ENCODE results near the gene MROH7. TPM values are rescaled to one million over a fixed set of nuclear protein-coding genes. Genes with fewer than 3 reads are reported as not detected.

Gene MROH7
- total RNA-seq, 2 donors from 2014 or later, result 0.37 to 0.77 TPM

- Mint-ChIP-seq H3K27ac (no peak overlapping the region), H3K4me1 (no peaks in the 10 kb centered on the region), H3K27me3 (no peaks in the 10 kb centered on the region), H3K4me3 (no peak overlapping the region), H3K36me3 (ENCODE audit: low read depth) (peaks cover 6% of the 10 kb centered on the region)
- ATAC-seq (no peak), DNase-seq (no peak)
- H3K9me3 ChIP-seq (ENCODE audit: control insufficient read depth, low read length, poor library complexity, severe bottlenecking), result no peaks in the 10 kb centered on the region
These were observed 104.3 kb downstream of the MROH7 start for GRCh38 chr1:54745864-54746263.

GRCh38 chr1:54748094-54748835, 106.7 kb downstream of the MROH7 start:
- Mint-ChIP-seq H3K27ac (no peak overlapping the region), H3K27me3 (no peaks in the 10 kb centered on the region), H3K36me3 (ENCODE audit: low read depth) (peaks cover 2% of the 10 kb centered on the region), H3K4me1 (no peaks in the 10 kb centered on the region), H3K4me3 (no peak overlapping the region)
- H3K9me3 ChIP-seq (ENCODE audit: control insufficient read depth, low read length, poor library complexity, severe bottlenecking), result no peaks in the 10 kb centered on the region
- DNase-seq (no peak), ATAC-seq (no peak)

- H3K27ac Mint-ChIP-seq, result no peak overlapping the region
- no peaks in the 10 kb centered on the region for H3K4me1 Mint-ChIP-seq
- DNase-seq (no peak), ATAC-seq (no peak)
- no peaks in the 10 kb centered on the region for H3K27me3 Mint-ChIP-seq
- no peaks in the 10 kb centered on the region for H3K36me3 Mint-ChIP-seq (ENCODE audit: low read depth)
- no peaks in the 10 kb centered on the region for H3K9me3 ChIP-seq (ENCODE audit: control insufficient read depth, low read length, poor library complexity, severe bottlenecking)
- no peak overlapping the region for H3K4me3 Mint-ChIP-seq
These were observed 109.0 kb downstream of the MROH7 start for GRCh38 chr1:54750596-54750995.

GRCh38 chr1:54751426-54751825, 109.8 kb downstream of the MROH7 start:
- Mint-ChIP-seq H3K27me3 (no peaks in the 10 kb centered on the region), H3K4me3 (no peak overlapping the region), H3K4me1 (peaks cover 2% of the 10 kb centered on the region), H3K36me3 (ENCODE audit: low read depth) (no peaks in the 10 kb centered on the region), H3K27ac (no peak overlapping the region)
- DNase-seq (no peak), ATAC-seq (no peak)
- no peaks in the 10 kb centered on the region for H3K9me3 ChIP-seq (ENCODE audit: control insufficient read depth, low read length, poor library complexity, severe bottlenecking)

GRCh38 chr1:54754045-54754444, 112.5 kb downstream of the MROH7 start:
- Mint-ChIP-seq H3K4me1 (peaks cover 2% of the 10 kb centered on the region), H3K27me3 (no peaks in the 10 kb centered on the region)
- H3K9me3 ChIP-seq (ENCODE audit: control insufficient read depth, low read length, poor library complexity, severe bottlenecking), result no peaks in the 10 kb centered on the region

GRCh38 chr1:54754486-54755285, 113.1 kb downstream of the MROH7 start:
- Mint-ChIP-seq H3K27me3 (no peaks in the 10 kb centered on the region), H3K4me1 (peaks cover 2% of the 10 kb centered on the region), H3K4me3 (no peak overlapping the region), H3K36me3 (ENCODE audit: low read depth) (no peaks in the 10 kb centered on the region), H3K27ac (no peak overlapping the region)
- H3K9me3 ChIP-seq (ENCODE audit: control insufficient read depth, low read length, poor library complexity, severe bottlenecking), result no peaks in the 10 kb centered on the region
- DNase-seq (no peak), ATAC-seq (no peak)

More at GRCh38 chr1:54754045-54754444, 112.5 kb downstream of the MROH7 start:
- no peaks in the 10 kb centered on the region for H3K36me3 Mint-ChIP-seq (ENCODE audit: low read depth)
- no peak overlapping the region for H3K27ac Mint-ChIP-seq
- DNase-seq (no peak), ATAC-seq (no peak)
- no peak overlapping the region for H3K4me3 Mint-ChIP-seq

- Mint-ChIP-seq H3K4me1 (peaks cover 2% of the 10 kb centered on the region), H3K27me3 (no peaks in the 10 kb centered on the region), H3K27ac (no peak overlapping the region), H3K4me3 (no peak overlapping the region), H3K36me3 (ENCODE audit: low read depth) (peaks cover 2% of the 10 kb centered on the region)
- ATAC-seq, result no peak
- DNase-seq, result no peak
- no peaks in the 10 kb centered on the region for H3K9me3 ChIP-seq (ENCODE audit: control insufficient read depth, low read length, poor library complexity, severe bottlenecking)
These were observed 116.2 kb downstream of the MROH7 start for GRCh38 chr1:54757833-54758232.

- Mint-ChIP-seq H3K4me1 (peaks cover 9% of the 10 kb centered on the region), H3K36me3 (ENCODE audit: low read depth) (peaks cover 2% of the 10 kb centered on the region), H3K27ac (no peak overlapping the region), H3K27me3 (no peaks in the 10 kb centered on the region), H3K4me3 (no peak overlapping the region)
- no peaks in the 10 kb centered on the region for H3K9me3 ChIP-seq (ENCODE audit: control insufficient read depth, low read length, poor library complexity, severe bottlenecking)
- DNase-seq (no peak), ATAC-seq (no peak)
These were observed 117.2 kb downstream of the MROH7 start for GRCh38 chr1:54758678-54759348.

Other genes with a start within 250 kb of the MROH7 start
- 10 to 100 TPM; 64.9 to 67.4 TPM for gene SSBP3, start 235.4 kb upstream of the MROH7 start, total RNA-seq
- under 1 TPM; 0.67 to 0.78 TPM for gene ACOT11, start 93.6 kb upstream of the MROH7 start, total RNA-seq
- not detected for gene FAM151A, start 18.3 kb upstream of the MROH7 start, total RNA-seq
- gene TTC4, start 74.1 kb downstream of the MROH7 start, total RNA-seq, result 1 to 10 TPM; 9.1 to 9.7 TPM
- under 1 TPM; 0.37 to 0.80 TPM for gene PARS2, start 122.7 kb downstream of the MROH7 start, total RNA-seq
- gene TTC22, start 159.5 kb downstream of the MROH7 start, total RNA-seq, result 10 to 100 TPM; 10.4 to 11.2 TPM
- gene DHCR24, start 245.4 kb downstream of the MROH7 start, total RNA-seq, result 1 to 10 TPM; 1.6 to 2.8 TPM